DOHH2 (cell line): ENCODE results near the gene KCNMA1.

ENCODE experiments used
- CTCF ChIP-seq: fragments of 200-600 bp; sonication (generic); IDR thresholded peaks from one replicate; pipeline ENCODE4 v1.5.1; 2014; ENCODE audit warnings: antibody characterized with exemption, mild to moderate bottlenecking, low read depth, low read length; ENCODE audit not compliant: poor library complexity, severe bottlenecking
- EZH2phosphoT487 ChIP-seq: fragments of 200-600 bp; sonication (generic); IDR thresholded peaks from 2 replicates; pipeline ENCODE4 v1.6.1; 2017; ENCODE audit warnings: borderline replicate concordance, mild to moderate bottlenecking, antibody characterized with exemption, low read length, moderate library complexity, mixed read lengths

GRCh38 chr10:77661100-77661499, 23.5 kb upstream of the KCNMA1 start:
- TF ChIP-seq CTCF, result no peak
- TF ChIP-seq EZH2phosphoT487, result no peak
